IPS-NIHi7 (cell line): ENCODE data around the gene TMEM204.

ENCODE experiments used
- DNase-seq: peaks from one replicate; pipeline ENCODE4 v3.0.0; 2012; ENCODE audit warnings: mixed read lengths; ENCODE audit errors: extremely low spot score

TMEM204 gene

GRCh38 chr16:1538804-1539520 lies 5.5 kb downstream of the TMEM204 start:
- DNase-seq = peak; percentile 72

GRCh38 chr16:1539720-1540555 lies 6.5 kb downstream of the TMEM204 start:
- no peak for DNase-seq

DNA sequence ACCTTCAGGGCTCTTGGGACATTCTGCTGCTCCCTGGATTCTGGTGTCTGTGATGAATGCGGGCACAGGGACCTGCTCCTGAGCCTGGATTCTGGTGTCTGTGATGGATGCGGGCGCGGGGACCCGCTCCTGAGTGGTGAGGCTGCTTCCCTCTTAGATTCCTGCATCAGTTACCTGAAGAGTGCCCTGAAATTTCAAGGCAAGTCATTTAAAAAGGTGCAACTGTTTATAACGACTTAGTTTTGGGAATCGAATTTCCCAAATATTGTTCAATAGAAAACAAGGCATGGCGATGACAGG lies 7.0 kb downstream of the TMEM204 start:
- DNase-seq = no peak

GRCh38 chr16:1541293-1542165 lies 8.1 kb downstream of the TMEM204 start:
- DNase-seq = no peak

GRCh38 chr16:1542166-1542500 lies 8.7 kb downstream of the TMEM204 start:
- DNase-seq = no peak

- no peak for DNase-seq
Measured at GRCh38 chr16:1542533-1542932, 9.1 kb downstream of the TMEM204 start.

GRCh38 chr16:1543085-1543896 lies 9.8 kb downstream of the TMEM204 start:
- peak; percentile 81 for DNase-seq

DNA sequence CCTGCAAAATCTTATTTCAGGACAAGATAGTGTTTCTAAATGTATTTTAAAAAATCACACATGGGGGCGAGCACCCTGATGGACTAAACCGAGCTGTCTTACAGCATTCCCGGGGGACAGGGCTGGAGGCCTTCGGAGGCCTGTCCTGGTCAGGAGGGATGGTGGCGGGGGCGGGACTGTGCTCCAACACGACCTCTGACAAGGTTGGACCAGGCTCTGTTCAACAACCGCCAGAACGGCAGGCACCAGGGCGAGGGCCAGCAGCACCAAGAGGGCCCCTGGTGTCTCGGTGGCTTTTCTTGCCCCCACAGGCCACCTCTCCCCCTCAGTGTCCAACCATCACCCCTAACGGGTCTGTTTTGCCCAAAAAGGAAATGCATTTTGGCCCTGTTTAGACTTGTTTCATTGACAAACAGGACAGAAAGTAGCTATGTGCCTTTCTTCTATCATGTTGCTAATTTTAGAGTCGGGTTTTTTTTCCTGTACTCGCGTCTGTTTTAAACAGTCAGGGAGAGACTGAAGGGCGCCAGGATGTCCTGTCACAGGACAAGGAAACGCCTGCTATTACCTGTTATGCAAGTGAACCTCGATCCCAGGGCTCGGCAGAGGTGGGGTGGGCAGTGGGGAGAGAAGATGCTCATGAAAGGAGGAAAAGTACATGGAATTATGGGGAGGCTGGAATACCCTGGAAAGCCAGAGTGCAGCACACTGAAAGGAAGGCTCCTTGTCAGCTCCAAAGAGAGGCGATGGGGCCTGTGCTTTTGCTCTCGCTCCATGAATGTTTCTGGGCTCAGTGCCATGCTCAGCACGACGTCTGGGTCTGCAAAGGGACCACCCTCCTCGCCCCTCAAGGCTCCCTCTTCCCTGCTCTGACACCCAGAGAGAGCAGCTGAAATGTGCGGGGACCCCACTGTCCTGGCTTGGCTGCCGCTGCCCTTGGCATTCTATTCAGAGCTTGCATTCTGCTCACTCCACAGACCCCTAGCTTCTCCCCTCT lies 11.9 kb downstream of the TMEM204 start:
- no peak for DNase-seq

DNA sequence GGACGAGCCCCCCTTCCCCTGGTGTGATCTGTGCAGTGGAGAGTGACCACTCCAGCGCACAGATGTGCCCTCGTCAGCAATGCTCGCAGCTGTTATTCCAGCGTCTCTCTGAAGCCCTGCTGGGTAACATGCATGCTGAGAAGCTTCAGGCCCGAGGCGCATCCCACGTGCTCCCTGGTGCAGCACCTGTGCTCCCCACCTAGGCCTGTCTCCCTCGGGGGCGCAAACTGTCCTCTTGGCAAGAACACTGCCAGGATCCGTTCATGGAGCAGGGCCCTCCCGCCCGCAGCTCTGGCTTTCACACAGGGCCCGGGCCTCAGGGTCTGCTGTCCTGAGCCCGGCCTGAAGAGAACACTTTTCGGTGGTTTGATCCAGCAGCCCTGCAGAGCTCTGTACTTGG lies 13.0 kb downstream of the TMEM204 start:
- DNase-seq = no peak

DNA sequence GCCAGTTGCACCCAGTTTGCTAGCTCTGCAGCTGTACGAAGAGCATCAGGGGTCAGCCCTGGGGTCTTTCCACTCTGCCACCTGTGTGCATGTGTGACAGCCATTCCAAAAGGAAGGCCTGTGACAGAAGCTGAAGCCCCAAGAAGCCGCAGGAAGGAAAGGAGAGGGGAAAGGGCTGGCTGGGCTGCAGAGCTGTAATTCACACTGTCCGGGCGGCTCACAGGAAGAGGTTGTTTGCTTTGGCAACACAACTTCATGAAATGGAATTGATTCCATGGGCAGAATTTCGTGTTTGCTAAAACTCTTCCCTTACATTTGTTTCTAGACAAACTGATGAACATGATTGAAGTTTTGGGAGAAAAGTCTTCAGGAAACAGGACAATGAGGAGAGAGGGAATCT lies 14.8 kb downstream of the TMEM204 start:
- DNase-seq = no peak

DNA sequence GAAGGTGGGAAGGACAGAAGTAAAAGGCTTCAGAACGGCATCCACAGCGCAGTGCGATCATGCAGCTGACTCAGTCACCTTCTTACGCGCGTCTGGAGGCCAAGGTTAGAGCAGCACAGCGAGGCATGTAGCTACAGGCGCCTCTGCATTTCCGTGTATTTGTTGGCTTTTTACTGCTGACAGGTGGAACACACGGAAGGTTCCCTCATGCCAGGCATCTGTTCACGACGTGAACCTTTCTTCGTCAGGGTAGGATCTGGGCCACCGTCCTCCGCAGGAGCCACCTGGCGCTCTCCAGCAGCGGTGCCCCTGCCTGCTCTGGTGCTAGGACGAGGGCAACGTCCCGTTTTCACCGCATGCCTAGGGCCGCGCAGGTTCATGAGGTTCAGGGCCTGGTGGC lies 15.3 kb downstream of the TMEM204 start:
- DNase-seq = no peak

- no peak for DNase-seq
Measured at GRCh38 chr16:1550069-1550468, 16.6 kb downstream of the TMEM204 start.

DNA sequence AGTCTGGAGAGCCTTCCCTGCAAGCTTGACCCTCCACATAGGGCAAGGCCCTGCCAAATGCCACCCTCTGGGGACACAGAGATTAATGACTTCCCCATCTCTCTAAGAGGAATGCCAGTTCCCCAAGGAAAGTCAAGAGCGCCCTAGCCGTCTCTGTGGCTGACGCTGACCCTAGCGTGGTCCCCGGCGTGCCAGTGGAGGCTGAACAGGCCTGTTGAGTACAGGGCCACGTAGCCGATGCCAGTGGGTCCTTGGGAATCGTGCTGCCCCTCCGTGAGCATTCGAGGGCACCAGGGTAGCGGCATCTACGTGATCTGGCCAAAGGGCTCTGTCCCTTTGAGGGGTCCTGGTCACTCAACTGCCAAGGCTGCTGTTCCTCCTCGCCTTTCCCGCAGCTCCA lies 17.2 kb downstream of the TMEM204 start:
- DNase-seq = no peak

DNA sequence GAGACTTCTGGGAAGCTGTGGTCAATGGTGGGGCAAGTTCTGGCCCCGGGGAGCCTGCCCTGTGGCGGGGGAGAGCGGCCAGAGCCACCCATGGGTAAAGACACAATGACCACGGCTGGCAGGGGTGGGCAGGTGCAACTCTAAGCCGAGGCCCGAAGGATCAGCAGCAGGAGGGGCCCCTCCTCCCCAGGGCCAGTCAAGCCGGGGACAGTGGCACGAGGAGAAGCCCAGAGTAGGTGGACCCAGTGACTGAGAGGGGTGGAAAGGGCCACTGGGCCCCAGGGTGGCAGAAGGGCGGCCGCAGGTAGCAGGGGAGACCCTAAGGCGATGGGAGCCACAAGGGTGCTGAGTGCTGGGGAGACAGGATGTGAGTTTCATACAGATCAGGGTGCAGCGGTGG lies 17.7 kb downstream of the TMEM204 start:
- no peak for DNase-seq

- DNase-seq = no peak
Measured at GRCh38 chr16:1552129-1552528, 18.7 kb downstream of the TMEM204 start.

GRCh38 chr16:1553946-1554825 lies 20.7 kb downstream of the TMEM204 start:
- no peak for DNase-seq

DNA sequence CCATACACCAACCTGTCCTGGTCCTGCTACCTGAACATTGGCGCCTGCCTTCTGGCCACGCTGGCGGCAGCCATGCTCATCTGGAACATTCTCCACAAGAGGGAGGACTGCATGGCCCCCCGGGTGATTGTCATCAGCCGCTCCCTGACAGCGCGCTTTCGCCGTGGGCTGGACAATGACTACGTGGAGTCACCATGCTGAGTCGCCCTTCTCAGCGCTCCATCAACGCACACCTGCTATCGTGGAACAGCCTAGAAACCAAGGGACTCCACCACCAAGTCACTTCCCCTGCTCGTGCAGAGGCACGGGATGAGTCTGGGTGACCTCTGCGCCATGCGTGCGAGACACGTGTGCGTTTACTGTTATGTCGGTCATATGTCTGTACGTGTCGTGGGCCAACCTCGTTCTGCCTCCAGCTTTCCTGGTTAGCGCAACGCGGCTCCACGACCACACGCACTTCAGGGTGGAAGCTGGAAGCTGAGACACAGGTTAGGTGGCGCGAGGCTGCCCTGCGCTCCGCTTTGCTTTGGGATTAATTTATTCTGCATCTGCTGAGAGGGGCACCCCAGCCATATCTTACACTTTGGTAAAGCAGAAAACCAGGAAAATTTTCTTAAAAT lies 21.5 kb downstream of the TMEM204 start:
- DNase-seq = no peak

DNA sequence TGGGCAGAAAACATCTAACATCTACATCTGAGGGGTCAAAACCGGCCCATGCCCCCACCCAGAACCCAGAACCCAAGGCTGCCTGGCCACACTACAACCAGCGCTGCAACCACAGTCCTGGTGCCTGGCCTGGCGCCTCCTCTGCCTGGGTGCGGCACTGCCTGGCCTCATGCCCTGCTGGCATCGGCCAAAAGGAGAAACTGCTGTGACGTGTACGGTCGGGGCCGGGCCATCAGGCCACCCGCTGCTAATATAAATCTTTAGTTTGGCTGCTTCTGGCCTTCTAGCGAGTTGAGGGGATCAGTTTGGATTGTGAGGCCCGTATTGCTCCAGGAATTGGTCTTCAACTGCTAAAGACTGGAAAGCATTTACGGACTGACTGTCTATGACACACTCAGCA lies 22.8 kb downstream of the TMEM204 start:
- no peak for DNase-seq

DNA sequence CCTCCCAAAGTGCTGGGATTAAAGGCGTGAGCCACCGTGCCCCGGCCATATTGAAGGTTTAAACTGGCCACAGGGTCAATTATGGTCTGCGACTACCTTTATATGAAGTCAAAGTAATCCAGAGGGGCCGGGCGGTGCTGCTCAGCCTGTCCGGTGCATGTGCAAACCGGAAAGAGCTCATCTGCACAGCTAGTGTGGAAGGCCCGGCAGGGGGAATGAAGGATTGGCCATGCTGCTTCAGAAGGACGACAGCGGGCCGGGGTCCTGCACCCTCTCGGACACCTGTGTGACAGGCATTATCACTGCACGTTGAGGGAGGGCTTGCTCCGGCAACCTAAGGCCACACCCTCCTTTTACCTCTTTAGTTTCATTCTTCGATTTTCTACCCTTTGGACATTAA lies 23.6 kb downstream of the TMEM204 start:
- DNase-seq = no peak
